Hepatocyte (in vitro differentiated cells): ENCODE data around the gene SLC26A1.

ENCODE experiments used
- EZH2 ChIP-seq: fragments of 200-600 bp; sonication (generic); IDR thresholded peaks from 2 replicates; pipeline ENCODE4 v1.6.1; 2016; ENCODE audit warnings: antibody characterized with exemption, mild to moderate bottlenecking, borderline replicate concordance
- TF ChIP-seq, protein P1 (sequence below): fragments of 200-600 bp; sonication (generic); IDR thresholded peaks from 2 replicates; pipeline ENCODE4 v1.5.1; 2016; ENCODE audit warnings: antibody characterized with exemption, mild to moderate bottlenecking; ENCODE audit not compliant: poor library complexity

DNA sequence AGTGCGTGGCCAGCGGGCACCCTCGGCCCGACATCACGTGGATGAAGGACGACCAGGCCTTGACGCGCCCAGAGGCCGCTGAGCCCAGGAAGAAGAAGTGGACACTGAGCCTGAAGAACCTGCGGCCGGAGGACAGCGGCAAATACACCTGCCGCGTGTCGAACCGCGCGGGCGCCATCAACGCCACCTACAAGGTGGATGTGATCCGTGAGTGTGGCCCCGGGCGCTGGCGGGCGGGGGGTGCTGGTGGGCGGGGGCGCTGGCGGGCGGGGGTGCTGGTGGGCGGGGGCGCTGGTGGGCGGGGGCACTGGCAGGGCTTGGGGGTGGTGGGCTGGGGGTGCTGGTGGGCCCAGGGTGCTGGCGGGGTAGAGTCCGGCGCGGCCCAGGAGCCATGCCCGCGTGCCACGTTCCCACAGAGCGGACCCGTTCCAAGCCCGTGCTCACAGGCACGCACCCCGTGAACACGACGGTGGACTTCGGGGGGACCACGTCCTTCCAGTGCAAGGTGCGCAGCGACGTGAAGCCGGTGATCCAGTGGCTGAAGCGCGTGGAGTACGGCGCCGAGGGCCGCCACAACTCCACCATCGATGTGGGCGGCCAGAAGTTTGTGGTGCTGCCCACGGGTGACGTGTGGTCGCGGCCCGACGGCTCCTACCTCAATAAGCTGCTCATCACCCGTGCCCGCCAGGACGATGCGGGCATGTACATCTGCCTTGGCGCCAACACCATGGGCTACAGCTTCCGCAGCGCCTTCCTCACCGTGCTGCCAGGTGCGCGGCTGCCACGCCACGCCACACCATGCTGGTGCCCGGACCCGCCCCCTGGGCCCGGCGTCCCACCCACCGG, 30.9 kb upstream of the SLC26A1 start:
- TF ChIP-seq, protein P1, sequence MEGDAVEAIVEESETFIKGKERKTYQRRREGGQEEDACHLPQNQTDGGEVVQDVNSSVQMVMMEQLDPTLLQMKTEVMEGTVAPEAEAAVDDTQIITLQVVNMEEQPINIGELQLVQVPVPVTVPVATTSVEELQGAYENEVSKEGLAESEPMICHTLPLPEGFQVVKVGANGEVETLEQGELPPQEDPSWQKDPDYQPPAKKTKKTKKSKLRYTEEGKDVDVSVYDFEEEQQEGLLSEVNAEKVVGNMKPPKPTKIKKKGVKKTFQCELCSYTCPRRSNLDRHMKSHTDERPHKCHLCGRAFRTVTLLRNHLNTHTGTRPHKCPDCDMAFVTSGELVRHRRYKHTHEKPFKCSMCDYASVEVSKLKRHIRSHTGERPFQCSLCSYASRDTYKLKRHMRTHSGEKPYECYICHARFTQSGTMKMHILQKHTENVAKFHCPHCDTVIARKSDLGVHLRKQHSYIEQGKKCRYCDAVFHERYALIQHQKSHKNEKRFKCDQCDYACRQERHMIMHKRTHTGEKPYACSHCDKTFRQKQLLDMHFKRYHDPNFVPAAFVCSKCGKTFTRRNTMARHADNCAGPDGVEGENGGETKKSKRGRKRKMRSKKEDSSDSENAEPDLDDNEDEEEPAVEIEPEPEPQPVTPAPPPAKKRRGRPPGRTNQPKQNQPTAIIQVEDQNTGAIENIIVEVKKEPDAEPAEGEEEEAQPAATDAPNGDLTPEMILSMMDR = no peak
- no peak for TF ChIP-seq EZH2
